ENCODE data around the gene TBC1D1. TPM values are rescaled to one million over a fixed set of nuclear protein-coding genes. Genes with fewer than 3 reads are reported as not detected.

TBC1D1 gene
- total RNA-seq, 1 experiment from 2014 or later = 28.5 TPM

DNA sequence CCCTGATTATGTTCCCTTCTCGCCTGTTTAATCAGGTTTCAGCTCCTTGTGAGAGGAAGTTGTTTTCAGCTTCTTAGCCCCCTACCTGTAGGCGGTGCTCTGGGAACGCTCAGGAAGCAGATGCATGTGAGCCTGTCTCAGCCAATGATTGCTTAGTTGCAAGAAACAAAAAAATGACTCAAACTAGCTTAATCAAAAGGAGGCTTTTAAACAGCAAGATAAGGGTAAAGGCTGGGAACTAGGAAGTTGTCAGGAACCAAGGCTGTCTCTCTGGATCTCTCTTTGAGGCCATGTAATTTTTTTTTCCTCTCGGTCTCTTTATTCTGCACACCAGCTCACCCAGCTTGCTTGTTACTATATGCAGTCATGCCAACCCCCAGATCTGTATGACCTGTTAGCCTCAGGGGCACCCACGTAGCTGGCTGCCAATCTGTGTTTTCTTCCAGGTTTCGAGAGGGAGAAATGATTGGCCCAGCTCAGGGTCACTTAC lies 178.4 kb downstream of the TBC1D1 start:
- no peaks in the 10 kb centered on the region for H3K9me3 Mint-ChIP-seq (ENCODE audit: unreplicated experiment)
- Histone ChIP-seq H3K36me3 (ENCODE audit: control insufficient read depth, insufficient read depth, low read length) (no peaks in the 10 kb centered on the region), H3K9me3 (no peaks in the 10 kb centered on the region), H3K4me3 (ENCODE audit: low read depth, low read length) (no peak overlapping the region), H3K4me1 (peaks cover 5% of the 10 kb centered on the region), H3K27me3 (replicated peaks; ENCODE audit: control insufficient read depth, insufficient read depth, low read length) (no peaks in the 10 kb centered on the region)
- ChIA-PET POLR2A (interaction anchor here (0.6 kb wide), 1 partner anchor 18 kb away, joined by 3 read pairs; no protein-coding TSS in a partner anchor), CTCF (interaction anchor here (0.7 to 1.8 kb wide), 17 partner anchors 17 to 714 kb away, joined by 3 to 12 read pairs (median 4); partner anchors contain the start of gene TLR10)
- TF ChIP-seq, protein P1, sequence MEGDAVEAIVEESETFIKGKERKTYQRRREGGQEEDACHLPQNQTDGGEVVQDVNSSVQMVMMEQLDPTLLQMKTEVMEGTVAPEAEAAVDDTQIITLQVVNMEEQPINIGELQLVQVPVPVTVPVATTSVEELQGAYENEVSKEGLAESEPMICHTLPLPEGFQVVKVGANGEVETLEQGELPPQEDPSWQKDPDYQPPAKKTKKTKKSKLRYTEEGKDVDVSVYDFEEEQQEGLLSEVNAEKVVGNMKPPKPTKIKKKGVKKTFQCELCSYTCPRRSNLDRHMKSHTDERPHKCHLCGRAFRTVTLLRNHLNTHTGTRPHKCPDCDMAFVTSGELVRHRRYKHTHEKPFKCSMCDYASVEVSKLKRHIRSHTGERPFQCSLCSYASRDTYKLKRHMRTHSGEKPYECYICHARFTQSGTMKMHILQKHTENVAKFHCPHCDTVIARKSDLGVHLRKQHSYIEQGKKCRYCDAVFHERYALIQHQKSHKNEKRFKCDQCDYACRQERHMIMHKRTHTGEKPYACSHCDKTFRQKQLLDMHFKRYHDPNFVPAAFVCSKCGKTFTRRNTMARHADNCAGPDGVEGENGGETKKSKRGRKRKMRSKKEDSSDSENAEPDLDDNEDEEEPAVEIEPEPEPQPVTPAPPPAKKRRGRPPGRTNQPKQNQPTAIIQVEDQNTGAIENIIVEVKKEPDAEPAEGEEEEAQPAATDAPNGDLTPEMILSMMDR (IDR thresholded peaks at IDR 0.05; ENCODE audit: insufficient read depth in 1 of 2, low read depth in 1 of 2, low read length in 1 of 2, severe bottlenecking in 1 of 2, unreplicated experiment in 1 of 2) = peak; percentile 37 to 72
- BruUV-seq (replicated peaks) = no TSS peak
- intact Hi-C loops (cut with micrococcal nuclease; ENCODE audit: unreplicated experiment) = loop anchor here (1.0 to 10.0 kb wide), 3 partner anchors 245 to 663 kb away; no protein-coding TSS in a partner anchor
- no peak overlapping the region for H3K4me3 Mint-ChIP-seq (ENCODE audit: unreplicated experiment)
- H3K27ac Mint-ChIP-seq (ENCODE audit: unreplicated experiment) = peak overlapping the region; percentile 23
- DNase-seq = peak; percentile 50 to 56
- H3K4me1 Mint-ChIP-seq (ENCODE audit: low read depth, unreplicated experiment) = no peaks in the 10 kb centered on the region
- H3K36me3 Mint-ChIP-seq (ENCODE audit: insufficient read depth, unreplicated experiment) = no peaks in the 10 kb centered on the region
- no peaks in the 10 kb centered on the region for H3K27me3 Mint-ChIP-seq (ENCODE audit: insufficient read depth, unreplicated experiment)

DNA sequence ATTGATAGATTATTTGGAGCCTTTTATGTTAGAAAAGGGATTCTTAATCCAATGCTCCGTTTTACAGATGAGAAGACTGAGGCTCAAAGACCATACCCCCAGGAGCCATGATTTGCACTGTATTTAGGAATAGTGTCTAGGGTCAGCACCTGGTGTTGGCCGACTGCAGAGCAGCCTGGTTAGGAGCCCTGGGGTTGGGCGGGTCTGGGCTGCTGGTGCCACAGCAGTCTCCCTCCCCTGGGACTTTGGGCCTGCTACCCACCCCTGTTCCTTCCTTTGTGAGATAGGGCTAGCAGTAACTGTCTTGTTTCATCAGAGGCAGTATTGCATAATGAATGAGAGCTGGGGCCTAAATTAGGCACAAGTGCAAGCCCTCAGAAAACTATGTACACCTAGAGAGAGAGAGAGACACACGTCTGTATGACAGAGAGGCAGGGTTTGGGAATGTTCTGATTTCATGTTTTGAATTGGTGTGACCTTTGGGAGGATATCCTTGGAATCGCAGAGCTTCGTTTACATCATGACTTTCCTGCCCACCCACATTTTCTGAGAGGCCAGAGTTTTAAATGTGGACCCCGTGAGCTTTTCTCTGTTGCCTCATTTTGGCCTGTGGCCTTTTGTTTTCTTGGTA lies 181.0 kb downstream of the TBC1D1 start:
- Histone ChIP-seq H3K9me3 (no peaks in the 10 kb centered on the region), H3K27me3 (replicated peaks; ENCODE audit: control insufficient read depth, insufficient read depth, low read length) (no peaks in the 10 kb centered on the region), H3K36me3 (ENCODE audit: control insufficient read depth, insufficient read depth, low read length) (no peaks in the 10 kb centered on the region), H3K4me3 (ENCODE audit: low read depth, low read length) (no peak overlapping the region), H3K4me1 (peaks cover 21% of the 10 kb centered on the region)
- no peaks in the 10 kb centered on the region for H3K9me3 Mint-ChIP-seq (ENCODE audit: unreplicated experiment)
- H3K27me3 Mint-ChIP-seq (ENCODE audit: insufficient read depth, unreplicated experiment) = no peaks in the 10 kb centered on the region
- POLR2A ChIA-PET = no interaction called here
- CTCF ChIA-PET = interaction anchor here (0.5 kb wide), 1 partner anchor 29 kb away, joined by 7 read pairs; no protein-coding TSS in a partner anchor
- intact Hi-C loops (cut with micrococcal nuclease; ENCODE audit: unreplicated experiment) = no loop called here
- peaks cover 7% of the 10 kb centered on the region for H3K4me1 Mint-ChIP-seq (ENCODE audit: low read depth, unreplicated experiment)
- no peak for DNase-seq
- no TSS peak for BruUV-seq (replicated peaks)
- no peaks in the 10 kb centered on the region for H3K36me3 Mint-ChIP-seq (ENCODE audit: insufficient read depth, unreplicated experiment)
- no peak overlapping the region for H3K4me3 Mint-ChIP-seq (ENCODE audit: unreplicated experiment)
- TF ChIP-seq, protein P1 (IDR thresholded peaks at IDR 0.05; ENCODE audit: insufficient read depth in 1 of 2, low read depth in 1 of 2, low read length in 1 of 2, severe bottlenecking in 1 of 2, unreplicated experiment in 1 of 2) = no peak
- H3K27ac Mint-ChIP-seq (ENCODE audit: unreplicated experiment) = no peak overlapping the region

DNA sequence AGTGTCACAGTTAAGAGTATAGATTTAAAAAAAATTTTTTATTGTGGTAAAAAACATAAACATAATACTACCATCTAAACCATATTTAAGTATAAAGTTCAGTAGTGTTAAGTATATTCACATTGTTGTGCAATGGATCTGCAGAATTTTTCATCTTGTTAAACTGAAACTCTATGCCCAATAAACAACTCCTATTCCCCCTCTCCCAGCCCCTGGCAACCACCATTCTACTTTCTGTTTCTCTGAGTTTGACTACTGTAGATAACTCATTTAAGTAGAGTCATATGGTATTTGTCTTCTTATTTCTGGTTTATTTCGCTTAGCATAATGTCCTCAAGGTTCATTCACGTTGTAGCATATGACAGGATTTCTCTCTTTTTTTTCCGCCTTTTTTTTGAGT lies 181.7 kb downstream of the TBC1D1 start:
- Mint-ChIP-seq H3K4me1 (ENCODE audit: low read depth, unreplicated experiment) (peaks cover 7% of the 10 kb centered on the region), H3K4me3 (ENCODE audit: unreplicated experiment) (no peak overlapping the region), H3K27ac (ENCODE audit: unreplicated experiment) (no peak overlapping the region), H3K27me3 (ENCODE audit: insufficient read depth, unreplicated experiment) (no peaks in the 10 kb centered on the region), H3K36me3 (ENCODE audit: insufficient read depth, unreplicated experiment) (no peaks in the 10 kb centered on the region), H3K9me3 (ENCODE audit: unreplicated experiment) (no peaks in the 10 kb centered on the region)
- CTCF ChIA-PET = interaction anchor here (0.5 kb wide), 1 partner anchor 29 kb away, joined by 7 read pairs; no protein-coding TSS in a partner anchor
- no peaks in the 10 kb centered on the region for H3K9me3 ChIP-seq
- POLR2A ChIA-PET = no interaction called here
- H3K4me1 ChIP-seq = peaks cover 21% of the 10 kb centered on the region
- TF ChIP-seq, protein P1 (IDR thresholded peaks at IDR 0.05; ENCODE audit: insufficient read depth in 1 of 2, low read depth in 1 of 2, low read length in 1 of 2, severe bottlenecking in 1 of 2, unreplicated experiment in 1 of 2) = no peak
- intact Hi-C loops (cut with micrococcal nuclease; ENCODE audit: unreplicated experiment) = no loop called here
- no peak overlapping the region for H3K4me3 ChIP-seq (ENCODE audit: low read depth, low read length)
- no TSS peak for BruUV-seq (replicated peaks)
- no peak for DNase-seq
- no peaks in the 10 kb centered on the region for H3K27me3 ChIP-seq (replicated peaks; ENCODE audit: control insufficient read depth, insufficient read depth, low read length)
- H3K36me3 ChIP-seq (ENCODE audit: control insufficient read depth, insufficient read depth, low read length) = no peaks in the 10 kb centered on the region

Data from Caco-2 (cell line).